GM21723 (cell line): Measurements from ENCODE around the gene ACY1.

Experiments used
- ATAC-seq: cut with Tn5 transposase; IDR thresholded peaks from one replicate; pipeline ENCODE4 v1.9.1; 2021; ENCODE audit warnings: mild to moderate bottlenecking, moderate library complexity; ENCODE audit not compliant: unreplicated experiment

ACY1 gene

DNA sequence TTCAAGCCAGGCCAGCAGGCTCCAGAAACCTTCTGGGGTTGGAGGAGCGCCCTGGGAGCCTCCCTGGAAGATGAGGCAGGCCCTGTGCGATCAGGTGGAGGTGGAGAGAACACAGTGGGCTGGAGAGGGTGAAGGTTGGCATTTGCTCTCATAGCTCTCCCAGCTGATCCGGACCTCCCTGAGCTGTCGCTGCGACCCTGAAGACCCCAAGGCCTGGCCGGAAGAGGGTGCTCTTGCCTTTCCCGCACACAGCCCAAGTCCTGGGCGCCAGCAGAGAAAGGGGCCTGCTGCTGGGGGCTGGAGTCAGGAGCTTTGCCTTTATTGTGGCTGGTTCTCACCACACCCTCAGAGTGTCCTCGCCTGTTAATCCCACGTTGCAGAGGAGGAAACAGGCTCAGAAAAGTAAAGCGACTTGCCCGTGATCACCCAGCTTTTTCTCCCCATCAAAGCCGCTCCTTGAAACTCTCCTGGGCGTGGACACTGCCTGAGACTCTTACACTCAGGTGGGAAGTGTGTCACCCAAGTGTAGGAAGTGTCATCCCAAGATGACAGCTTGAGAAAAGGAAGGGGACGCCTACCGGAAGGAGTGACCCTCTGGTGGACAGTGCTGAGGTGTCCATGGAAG, 20.9 kb downstream of the ACY1 start:
- ATAC-seq, result no peak

- ATAC-seq, result no peak
Observed at GRCh38 chr3:52004906-52005395, 21.6 kb downstream of the ACY1 start.

GRCh38 chr3:52005571-52005986, 22.2 kb downstream of the ACY1 start:
- no peak for ATAC-seq

DNA sequence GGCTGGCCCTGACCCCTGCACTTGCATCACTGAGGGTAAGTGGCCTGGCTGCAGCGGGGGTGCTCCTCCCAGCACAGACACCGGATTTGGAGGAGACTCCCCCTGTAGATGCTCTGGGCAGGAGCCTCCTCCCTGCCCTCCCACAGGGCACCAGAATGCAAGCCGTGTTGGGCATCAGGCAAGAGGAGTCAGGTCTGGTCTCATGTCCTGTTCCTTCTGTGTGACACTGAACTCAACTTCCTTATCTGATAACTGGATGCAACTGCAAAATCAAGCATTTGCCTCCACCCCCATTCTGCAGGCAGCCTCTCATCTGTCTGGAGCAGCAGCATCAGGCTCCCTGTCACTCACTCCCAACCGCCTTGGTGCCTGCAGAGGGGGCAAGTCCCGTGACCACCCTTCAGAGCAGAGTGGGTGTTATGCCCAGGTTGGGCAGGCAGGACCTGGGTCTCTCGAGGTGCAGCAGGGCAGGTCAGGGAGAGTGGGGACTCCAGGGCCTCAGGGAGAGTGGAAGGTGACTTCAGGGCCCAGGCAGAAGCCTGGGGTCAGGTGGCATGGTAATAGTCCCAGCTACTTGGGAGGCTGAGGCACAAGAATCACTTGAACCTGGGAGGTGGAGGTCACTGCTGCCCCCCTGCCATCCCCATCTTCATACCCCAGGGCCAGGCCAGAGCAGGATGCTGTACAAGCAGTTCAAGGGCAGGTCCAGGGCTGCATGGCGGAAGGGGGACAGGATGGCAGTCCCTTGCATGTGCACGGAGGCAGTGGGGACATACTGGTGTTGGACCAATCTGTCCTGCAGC, 22.9 kb downstream of the ACY1 start:
- ATAC-seq, result no peak

DNA sequence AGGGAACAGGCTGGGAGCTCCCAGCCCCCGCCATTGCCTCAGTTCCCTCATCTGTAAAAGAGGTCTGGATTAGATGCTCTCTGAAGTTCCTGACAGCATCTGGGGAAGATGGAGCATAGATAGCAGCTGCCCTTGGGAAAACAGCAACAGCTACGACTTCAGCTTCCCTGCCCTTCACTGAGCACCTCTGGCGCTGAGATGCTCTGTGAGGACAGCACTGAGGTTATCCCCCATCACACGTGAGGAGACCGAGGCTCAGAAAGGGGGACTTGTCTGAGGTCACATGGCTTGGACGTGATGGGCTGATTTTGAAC, 23.4 kb downstream of the ACY1 start:
- no peak for ATAC-seq

- ATAC-seq, result no peak
Observed at GRCh38 chr3:52007291-52007690, 24.0 kb downstream of the ACY1 start.

- ATAC-seq, result no peak
Observed at GRCh38 chr3:52010431-52010830, 27.1 kb downstream of the ACY1 start.

- ATAC-seq, result no peak
Observed at GRCh38 chr3:52012699-52013098, 29.4 kb downstream of the ACY1 start.

GRCh38 chr3:52013802-52014598, 30.7 kb downstream of the ACY1 start:
- ATAC-seq, result no peak

DNA sequence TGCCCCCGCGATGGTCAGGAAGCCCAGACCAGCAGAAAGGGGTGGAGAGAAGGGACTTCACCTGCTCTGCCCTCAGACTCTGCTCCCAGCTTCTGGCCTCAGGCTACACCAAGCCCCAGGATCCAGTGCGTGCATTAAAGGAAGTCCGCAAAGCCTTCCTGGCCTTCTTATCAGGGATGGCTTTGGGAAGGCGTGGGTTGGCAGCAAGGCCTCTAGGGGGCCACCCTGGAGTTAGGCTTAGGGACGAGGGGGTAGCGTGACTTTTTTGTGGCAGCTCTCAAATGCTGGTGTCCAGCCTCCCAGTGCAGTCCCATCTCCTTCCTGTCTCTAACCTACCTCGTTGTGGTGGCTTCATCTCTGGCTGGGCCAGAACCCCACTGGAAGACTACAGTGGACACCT, 31.3 kb downstream of the ACY1 start:
- no peak for ATAC-seq

DNA sequence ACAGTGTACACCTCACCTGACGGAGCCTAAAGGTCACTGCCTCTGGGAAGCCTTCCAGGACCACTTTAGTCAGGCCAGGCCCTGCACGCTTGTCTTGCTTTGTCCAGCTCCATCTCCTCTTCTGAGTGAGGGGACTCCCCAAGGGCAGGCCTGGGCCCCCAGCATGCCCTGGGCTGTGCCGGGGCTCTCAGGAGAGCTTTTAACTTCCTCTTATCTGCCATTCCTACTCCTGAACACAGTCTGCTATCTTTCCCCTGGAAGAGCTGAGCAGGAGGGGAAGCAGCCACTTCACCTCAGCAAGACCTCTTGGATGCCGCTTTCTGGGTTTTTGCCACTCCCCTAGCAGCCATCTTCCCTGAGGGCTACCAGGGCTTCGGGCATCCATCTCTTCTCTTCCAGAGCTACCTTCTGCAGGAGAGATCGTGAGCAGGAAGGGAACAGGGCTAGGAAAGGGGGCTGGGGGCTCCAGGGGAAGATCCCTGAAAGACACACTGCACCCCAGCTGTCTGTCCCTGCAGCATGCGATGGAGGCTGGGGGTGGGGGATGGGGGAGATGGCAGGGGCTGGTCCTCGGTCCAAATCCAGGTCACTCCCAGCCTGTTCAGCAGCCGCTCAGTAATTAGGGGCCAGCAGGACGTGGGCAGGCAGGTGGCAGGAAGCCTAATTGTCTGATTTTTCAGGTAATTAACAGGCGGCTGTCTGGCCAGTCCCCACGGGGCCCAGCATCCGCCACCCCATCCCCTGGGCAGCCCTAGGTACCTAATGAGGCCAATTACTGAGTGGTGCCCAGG, 32.3 kb downstream of the ACY1 start:
- ATAC-seq, result no peak

GRCh38 chr3:52017586-52017985, 34.3 kb downstream of the ACY1 start:
- no peak for ATAC-seq

- ATAC-seq, result no peak
Observed at GRCh38 chr3:52018319-52019000, 35.1 kb downstream of the ACY1 start.

DNA sequence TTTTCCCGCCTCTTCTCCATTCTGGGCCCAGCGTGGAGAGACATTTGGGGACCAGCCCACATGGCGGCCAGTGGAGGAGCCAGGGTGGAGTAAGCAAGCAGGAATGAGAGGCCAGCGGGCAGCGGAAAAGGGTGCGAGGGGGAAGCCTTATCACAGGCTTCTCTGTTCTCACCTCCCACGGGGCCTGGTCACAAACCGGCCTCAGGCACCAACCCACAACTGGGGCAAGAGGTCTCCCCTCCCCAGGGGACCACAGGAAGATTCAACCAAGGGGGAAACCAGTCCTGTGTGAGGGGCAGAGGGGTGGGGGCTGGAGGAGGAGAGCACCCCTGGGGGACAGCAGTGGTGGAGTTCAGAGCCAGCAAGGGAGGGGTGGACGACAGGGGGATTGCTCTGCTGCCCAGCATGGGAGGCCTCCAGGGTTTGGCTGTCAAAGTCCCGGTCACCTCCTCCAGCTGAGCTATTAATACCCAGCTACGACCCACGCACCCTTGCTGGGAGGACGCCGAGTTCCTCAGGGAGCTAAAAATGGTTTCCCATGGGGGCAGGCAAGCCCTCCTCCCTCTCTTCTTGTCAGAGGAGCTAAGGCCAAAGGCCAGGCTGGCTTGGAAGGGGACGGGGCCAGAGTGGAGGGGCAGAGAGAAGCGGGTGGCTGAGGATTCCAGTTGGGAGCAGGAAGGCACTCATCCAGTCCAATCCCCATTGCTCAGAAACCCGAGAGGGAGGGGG, 36.2 kb downstream of the ACY1 start:
- ATAC-seq, result no peak

DNA sequence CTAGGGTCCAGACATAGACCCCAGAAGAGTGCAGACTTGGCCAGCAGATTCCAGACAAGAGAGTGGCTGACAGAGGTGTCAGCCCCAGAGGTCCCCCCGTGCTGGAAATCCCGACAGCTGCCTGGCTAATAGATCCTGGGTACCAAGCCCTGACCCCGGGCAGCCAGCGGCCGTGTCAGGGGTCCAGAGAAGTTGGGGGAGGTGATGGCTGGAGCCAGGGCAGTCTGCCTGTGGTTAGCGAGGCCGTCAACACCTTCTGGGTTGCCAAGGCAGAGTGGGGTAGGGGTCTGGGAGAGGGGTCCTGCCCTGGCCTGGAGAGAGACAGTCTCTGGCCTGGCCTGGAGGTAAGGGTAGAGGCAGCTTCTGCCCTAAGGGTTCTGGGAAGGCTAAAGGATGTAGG, 37.5 kb downstream of the ACY1 start:
- no peak for ATAC-seq

GRCh38 chr3:52021489-52022268, 38.3 kb downstream of the ACY1 start:
- ATAC-seq, result no peak

- ATAC-seq, result no peak
Observed at GRCh38 chr3:52022323-52023100, 39.2 kb downstream of the ACY1 start.

DNA sequence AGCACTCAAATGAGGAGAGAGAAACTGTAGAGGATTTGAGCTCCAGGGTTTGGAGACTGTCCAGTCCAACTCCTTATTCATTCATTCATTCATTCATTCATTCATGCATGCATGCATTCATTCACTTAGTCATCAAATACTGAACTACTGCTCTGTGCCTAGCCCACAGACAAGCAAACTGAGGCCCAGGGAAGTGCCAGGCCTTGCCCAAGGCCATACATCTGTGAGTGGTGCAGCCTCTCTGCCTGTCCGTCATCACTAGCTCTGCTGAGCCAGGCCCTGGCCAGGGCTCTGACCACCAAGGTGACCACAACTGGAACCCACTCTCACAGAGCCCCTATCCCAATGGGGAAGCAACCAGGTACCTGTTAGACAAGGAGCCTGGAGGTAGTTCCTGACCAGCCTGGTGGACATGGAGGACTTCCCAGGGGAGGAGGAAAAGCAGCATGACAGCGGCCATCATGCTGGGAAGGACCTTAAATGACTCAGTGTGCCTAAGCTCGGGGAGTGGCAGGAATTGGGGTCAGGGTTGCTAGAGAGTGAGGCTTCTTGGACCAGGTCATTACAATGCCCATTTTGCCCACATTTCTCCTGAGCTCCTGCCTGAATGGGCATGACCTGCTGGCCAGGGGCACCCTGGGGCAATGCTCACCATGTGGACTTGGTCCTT, 39.9 kb downstream of the ACY1 start:
- ATAC-seq, result no peak
